Measurements from ENCODE around the gene PITX3.

DNA sequence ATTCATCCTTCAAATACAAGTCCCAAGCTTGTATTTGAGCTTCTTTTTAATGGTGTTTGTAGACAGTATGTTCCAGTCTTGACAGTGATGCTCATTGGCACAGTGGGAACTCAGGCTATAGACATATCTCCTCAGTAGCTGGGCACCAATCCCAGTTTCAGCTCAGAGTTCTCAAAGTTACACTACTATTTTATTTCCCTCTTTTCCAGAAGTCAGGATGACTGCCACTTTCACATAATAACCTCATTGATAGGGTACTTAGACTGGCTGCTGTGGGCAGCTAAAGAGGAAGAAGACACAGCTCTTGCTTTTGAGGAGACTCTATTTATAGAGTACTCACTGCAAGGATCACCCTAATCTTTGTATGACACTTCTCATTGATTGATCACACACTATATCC lies 6.4 kb upstream of the PITX3 start:
- no peak for TF ChIP-seq POLR2AphosphoS5 (IDR thresholded peaks at IDR 0.05)
- no peak for TF ChIP-seq CTCF (IDR thresholded peaks at IDR 0.05; ENCODE audit: poor library complexity, severe bottlenecking)
